Subcutaneous adipose tissue (tissue), 4 donors: ENCODE measurements around the gene AXDND1. TPM values are rescaled to one million over a fixed set of nuclear protein-coding genes. Genes with fewer than 3 reads are reported as not detected.

ENCODE experiments used
- total RNA-seq, 4 donors: library from RNA; depleted of rRNA; stranded (reverse); fragments of >200 nt; gene quantifications; one replicate each; pipeline ENCODE4 v1.1.0, GENCODE V29; 2016
- TF ChIP-seq, protein P1 (sequence below): fragments of 450-650 bp; IDR thresholded peaks from one replicate; pipeline ENCODE4 v1.5.1; 2016; ENCODE audit warnings: low read depth, mild to moderate bottlenecking, control low read depth, antibody characterized with exemption, moderate library complexity

The AXDND1 gene
- total RNA-seq, 4 donors from 2014 or later = 1.7 TPM; not detected in 3

DNA sequence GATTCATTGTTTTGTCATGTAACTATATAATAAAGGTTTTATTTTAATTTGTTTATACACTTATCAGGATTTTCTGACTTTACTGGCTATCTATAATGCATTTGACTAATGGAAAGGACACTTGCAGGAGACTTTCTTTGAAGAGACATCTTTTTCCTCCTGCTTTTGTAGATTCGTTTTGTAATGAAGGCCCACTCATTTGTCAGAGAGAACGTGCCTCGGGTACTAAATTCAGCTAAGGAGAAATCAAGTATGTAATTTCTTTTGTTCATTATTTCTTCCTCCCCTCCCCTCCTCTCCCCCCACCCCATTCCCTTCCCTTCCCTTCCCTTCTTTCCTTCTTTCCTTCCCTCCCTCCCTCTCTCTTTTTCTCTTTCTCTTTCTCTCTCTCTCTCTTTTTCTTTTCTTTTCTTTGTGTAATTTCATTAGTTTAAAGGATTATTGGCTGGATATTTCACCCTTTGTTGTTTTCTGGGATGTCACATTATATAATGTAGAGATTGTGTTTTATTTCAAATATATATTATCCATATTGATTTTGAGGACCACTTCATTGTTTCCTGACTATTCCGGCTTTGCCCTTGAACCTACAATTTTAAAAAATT is 23.7 kb upstream of the AXDND1 start:
- TF ChIP-seq, protein P1, sequence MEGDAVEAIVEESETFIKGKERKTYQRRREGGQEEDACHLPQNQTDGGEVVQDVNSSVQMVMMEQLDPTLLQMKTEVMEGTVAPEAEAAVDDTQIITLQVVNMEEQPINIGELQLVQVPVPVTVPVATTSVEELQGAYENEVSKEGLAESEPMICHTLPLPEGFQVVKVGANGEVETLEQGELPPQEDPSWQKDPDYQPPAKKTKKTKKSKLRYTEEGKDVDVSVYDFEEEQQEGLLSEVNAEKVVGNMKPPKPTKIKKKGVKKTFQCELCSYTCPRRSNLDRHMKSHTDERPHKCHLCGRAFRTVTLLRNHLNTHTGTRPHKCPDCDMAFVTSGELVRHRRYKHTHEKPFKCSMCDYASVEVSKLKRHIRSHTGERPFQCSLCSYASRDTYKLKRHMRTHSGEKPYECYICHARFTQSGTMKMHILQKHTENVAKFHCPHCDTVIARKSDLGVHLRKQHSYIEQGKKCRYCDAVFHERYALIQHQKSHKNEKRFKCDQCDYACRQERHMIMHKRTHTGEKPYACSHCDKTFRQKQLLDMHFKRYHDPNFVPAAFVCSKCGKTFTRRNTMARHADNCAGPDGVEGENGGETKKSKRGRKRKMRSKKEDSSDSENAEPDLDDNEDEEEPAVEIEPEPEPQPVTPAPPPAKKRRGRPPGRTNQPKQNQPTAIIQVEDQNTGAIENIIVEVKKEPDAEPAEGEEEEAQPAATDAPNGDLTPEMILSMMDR = no peak

DNA sequence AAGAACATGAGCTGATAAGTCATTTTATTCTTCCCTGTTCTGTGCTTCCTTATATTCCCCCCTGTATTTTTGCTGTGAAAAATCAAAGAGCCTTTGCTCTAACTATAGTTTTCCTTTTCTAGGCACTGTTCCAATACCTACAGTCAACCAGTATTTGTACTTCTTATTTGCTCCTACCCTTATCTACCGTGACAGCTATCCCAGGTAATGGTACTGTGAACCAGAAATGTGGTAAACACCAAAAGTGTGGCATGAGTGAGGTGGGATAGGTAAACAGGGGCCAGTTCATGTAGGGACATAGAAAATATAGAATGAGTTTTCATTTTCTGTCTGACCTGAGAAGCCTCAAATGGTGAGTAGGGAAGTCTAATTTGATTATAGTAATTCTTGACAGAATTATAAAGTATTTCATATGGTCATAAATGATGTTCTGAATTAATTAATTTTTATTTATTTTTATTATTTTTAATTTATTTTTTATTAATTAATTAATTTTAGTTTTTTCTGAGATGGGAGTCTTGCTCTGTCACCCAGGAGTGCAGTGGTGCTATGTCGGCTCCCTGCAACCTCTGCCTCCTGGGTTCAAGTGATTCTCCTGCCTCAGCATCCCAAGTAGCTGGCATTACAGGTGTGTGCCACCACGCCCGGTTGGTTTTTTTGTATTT is 22.9 kb upstream of the AXDND1 start:
- TF ChIP-seq, protein P1 = no peak

DNA sequence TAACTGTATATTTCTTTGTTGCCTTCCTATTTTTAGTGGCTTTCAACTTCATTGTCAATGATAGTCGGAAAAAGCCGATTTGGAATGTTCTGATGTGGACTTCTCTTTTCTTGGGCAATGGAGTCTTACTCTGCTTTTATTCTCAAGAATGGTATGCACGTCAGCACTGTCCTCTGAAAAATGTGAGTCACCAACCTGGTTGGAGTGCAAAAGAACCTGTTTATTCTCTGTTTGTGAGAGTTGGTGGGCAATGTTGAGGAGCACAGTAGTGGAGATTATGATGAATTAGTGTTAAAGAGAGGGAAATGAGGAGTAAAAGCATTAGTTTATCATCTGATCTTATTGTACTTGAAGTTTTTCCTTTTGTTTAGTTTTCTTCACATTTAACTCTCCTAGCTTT is 14.5 kb upstream of the AXDND1 start:
- TF ChIP-seq, protein P1 = no peak

DNA sequence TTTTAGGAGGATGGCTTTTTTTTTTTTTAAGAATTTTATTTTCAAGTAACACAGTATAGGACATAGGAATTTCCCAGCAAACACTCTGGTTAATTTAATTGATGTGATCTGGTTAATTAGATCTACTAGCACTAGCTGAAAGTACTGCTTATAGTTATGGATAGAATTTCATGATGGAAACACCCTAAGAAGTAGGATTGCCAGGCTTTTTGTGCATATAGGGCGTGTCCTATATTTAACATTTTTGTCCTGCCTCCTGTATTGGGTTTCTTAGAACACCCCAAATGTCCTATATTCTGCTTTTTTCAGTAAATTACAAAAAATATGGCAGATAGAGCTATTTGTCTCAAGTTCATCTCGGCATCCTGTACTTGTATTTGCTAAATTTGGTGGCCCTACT is 13.5 kb upstream of the AXDND1 start:
- TF ChIP-seq, protein P1 = no peak

DNA sequence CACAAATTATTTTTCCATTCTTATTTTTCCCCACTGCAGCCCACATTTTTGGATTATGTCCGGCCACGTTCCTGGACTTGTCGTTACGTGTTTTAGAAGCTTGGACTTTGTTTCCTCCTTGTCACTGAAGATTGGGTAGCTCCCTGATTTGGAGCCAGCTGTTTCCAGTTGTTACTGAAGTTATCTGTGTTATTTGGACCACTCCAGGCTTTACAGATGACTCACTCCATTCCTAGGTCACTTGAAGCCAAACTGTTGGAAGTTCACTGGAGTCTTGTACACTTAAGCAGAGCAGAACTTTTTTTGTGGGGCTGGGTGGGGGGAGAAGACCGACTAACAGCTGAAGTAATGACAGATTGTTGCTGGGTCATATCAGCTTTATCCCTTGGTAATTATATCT is 12.2 kb upstream of the AXDND1 start:
- TF ChIP-seq, protein P1 = no peak

DNA sequence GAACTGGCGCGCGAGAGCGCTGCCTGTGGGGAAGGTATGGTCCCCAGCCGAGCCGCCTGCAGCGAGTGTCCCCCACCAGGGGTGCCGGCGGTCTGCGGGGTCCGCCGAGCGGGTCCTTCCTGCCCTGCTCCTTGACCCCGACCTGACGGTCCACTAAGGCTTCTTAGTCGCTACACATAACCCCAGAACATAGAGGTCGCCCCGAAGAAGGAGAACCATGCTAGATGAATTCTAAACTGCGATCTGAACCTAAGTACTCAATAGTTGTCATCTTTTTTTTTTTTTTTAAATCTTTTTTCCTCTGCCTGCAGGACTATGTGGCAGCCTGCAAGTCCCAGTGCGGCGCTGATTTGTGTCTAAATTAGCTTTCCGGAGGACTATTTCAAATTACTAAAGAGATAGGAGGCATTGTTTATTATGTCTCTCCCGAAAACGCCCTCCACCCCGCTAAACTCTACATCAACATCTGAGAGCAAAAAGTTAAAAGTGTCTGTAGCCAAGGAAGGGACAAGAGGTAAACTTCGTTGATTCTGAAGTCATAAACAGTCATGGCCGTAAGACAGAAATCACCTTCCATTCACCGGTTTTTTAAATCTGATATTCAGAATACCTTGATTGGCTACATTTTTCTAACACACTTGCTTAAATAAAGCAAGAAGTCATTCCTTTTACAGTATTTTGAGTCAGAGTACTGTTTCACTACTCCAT is 476 bp downstream of the AXDND1 start:
- TF ChIP-seq, protein P1 = no peak

DNA sequence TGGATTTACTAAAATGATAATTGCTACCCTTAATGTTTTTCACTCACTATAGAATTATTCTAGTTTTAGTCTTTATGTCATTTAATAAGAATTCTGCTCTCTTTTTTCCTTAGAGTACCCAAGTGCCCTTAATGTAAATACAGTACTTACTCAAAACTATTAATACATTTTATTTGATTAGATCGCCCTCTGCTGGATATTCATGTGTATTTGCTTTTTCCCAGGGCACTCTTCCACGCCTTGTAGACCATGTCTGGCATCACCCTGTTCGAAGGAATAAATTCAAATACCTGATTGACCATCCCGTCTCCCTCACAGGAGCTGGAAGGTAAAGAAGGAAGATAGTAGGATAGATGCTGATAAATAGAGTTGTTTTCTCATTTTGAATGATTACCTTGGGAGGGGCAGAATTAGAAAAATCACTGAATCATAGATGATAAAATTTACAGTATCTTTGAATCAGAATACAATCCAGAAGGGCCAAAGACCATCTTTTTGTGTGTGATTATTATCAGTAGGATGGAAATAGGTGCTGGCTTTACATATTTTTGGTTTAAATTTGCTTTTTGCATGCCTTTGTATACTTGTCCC is 4.1 kb downstream of the AXDND1 start:
- TF ChIP-seq, protein P1 = no peak
